MM.1S (cell line): ENCODE results near the gene FAF1.

ENCODE experiments used
- DNase-seq: peaks from one replicate; pipeline ENCODE4 v3.0.0-alpha.2; 2015
- H2AFZ ChIP-seq: fragments of 300-600 bp; sonication (generic); 2 replicates; pipeline ENCODE4 v1.6.0; 2016; ENCODE audit warnings: antibody characterized with exemption, low read length
- H3F3A ChIP-seq: fragments of 300-600 bp; sonication (generic); 2 replicates; pipeline ENCODE4 v1.6.1; 2016; ENCODE audit warnings: mild to moderate bottlenecking, antibody characterized with exemption, low read length, moderate library complexity, mixed read lengths; ENCODE audit not compliant: insufficient read depth
- H3K27ac ChIP-seq: fragments of 300-600 bp; sonication (generic); 2 replicates; pipeline ENCODE4 v1.5.1; 2016; ENCODE audit warnings: mild to moderate bottlenecking, low read length
- H3K27me3 ChIP-seq: fragments of 300-600 bp; sonication (generic); replicated peaks from 2 replicates; pipeline ENCODE4 v1.6.0; 2016; ENCODE audit warnings: low read length; ENCODE audit not compliant: insufficient read depth
- H3K36me3 ChIP-seq: fragments of 300-600 bp; sonication (generic); replicated peaks from 2 replicates; pipeline ENCODE4 v1.6.1; 2016; ENCODE audit warnings: mild to moderate bottlenecking, low read length, mixed read lengths; ENCODE audit not compliant: insufficient read depth
- H3K4me1 ChIP-seq: fragments of 300-600 bp; sonication (generic); 2 replicates; pipeline ENCODE4 v1.6.1; 2016; ENCODE audit warnings: low read length, mixed read lengths
- H3K4me2 ChIP-seq: fragments of 300-600 bp; sonication (generic); 2 replicates; pipeline ENCODE4 v1.6.0; 2016; ENCODE audit warnings: low read depth, low read length
- H3K4me3 ChIP-seq: fragments of 300-600 bp; sonication (generic); 2 replicates; pipeline ENCODE4 v1.5.1; 2016; ENCODE audit warnings: low read length, mixed read lengths
- H3K79me2 ChIP-seq: fragments of 300-600 bp; sonication (generic); 2 replicates; pipeline ENCODE4 v1.6.1; 2016; ENCODE audit warnings: mixed run types, low read length, mixed read lengths
- H3K9ac ChIP-seq: fragments of 300-600 bp; sonication (generic); 2 replicates; pipeline ENCODE4 v1.6.1; 2016; ENCODE audit warnings: low read length, mixed read lengths
- H3K9me2 ChIP-seq: fragments of 300-600 bp; sonication (generic); replicated peaks from 2 replicates; pipeline ENCODE4 v1.6.1; 2016; ENCODE audit warnings: mild to moderate bottlenecking, low read length, mixed read lengths; ENCODE audit not compliant: insufficient read depth
- H3K9me3 ChIP-seq: fragments of 300-600 bp; sonication (generic); replicated peaks from 2 replicates; pipeline ENCODE4 v1.6.1; 2016; ENCODE audit warnings: mild to moderate bottlenecking, low read length, mixed read lengths; ENCODE audit not compliant: insufficient read depth
- H4K20me1 ChIP-seq: fragments of 300-600 bp; sonication (generic); 2 replicates; pipeline ENCODE4 v1.6.1; 2016; ENCODE audit warnings: mild to moderate bottlenecking, low read length, moderate library complexity, mixed read lengths; ENCODE audit not compliant: insufficient read depth
- CTCF ChIP-seq: fragments of 300-600 bp; sonication (generic); IDR thresholded peaks from 2 replicates; pipeline ENCODE4 v1.5.1; 2016; ENCODE audit warnings: antibody characterized with exemption, low read length, mixed read lengths
- EZH2 ChIP-seq: fragments of 300-600 bp; sonication (generic); optimal IDR thresholded peaks from 2 replicates; pipeline ENCODE3; 2017; ENCODE audit warnings: low read depth, mild to moderate bottlenecking, antibody characterized with exemption, low read length, mixed read lengths
- EZH2phosphoT487 ChIP-seq: fragments of 300-600 bp; sonication (generic); IDR thresholded peaks from 2 replicates; pipeline ENCODE4 v1.6.1; 2018; ENCODE audit warnings: antibody characterized with exemption, low read length

FAF1 gene

GRCh38 chr1:50832167-50832566 is 127.9 kb downstream of the FAF1 start:
- H3K4me2 ChIP-seq = no peak overlapping the region
- H3K79me2 ChIP-seq = no peaks in the 10 kb centered on the region
- H2AFZ ChIP-seq = no peak overlapping the region
- no peaks in the 10 kb centered on the region for H3K9me3 ChIP-seq
- H3K36me3 ChIP-seq = no peaks in the 10 kb centered on the region
- H3F3A ChIP-seq = no peaks in the 10 kb centered on the region
- no peak overlapping the region for H3K27ac ChIP-seq
- H4K20me1 ChIP-seq = no peaks in the 10 kb centered on the region
- TF ChIP-seq EZH2 = no peak
- TF ChIP-seq CTCF = no peak
- no peak for TF ChIP-seq EZH2phosphoT487
- no peaks in the 10 kb centered on the region for H3K4me1 ChIP-seq
- H3K27me3 ChIP-seq = no peaks in the 10 kb centered on the region
- H3K9ac ChIP-seq = no peak overlapping the region
- no peaks in the 10 kb centered on the region for H3K9me2 ChIP-seq
- no peak overlapping the region for H3K4me3 ChIP-seq
- DNase-seq = no peak

DNA sequence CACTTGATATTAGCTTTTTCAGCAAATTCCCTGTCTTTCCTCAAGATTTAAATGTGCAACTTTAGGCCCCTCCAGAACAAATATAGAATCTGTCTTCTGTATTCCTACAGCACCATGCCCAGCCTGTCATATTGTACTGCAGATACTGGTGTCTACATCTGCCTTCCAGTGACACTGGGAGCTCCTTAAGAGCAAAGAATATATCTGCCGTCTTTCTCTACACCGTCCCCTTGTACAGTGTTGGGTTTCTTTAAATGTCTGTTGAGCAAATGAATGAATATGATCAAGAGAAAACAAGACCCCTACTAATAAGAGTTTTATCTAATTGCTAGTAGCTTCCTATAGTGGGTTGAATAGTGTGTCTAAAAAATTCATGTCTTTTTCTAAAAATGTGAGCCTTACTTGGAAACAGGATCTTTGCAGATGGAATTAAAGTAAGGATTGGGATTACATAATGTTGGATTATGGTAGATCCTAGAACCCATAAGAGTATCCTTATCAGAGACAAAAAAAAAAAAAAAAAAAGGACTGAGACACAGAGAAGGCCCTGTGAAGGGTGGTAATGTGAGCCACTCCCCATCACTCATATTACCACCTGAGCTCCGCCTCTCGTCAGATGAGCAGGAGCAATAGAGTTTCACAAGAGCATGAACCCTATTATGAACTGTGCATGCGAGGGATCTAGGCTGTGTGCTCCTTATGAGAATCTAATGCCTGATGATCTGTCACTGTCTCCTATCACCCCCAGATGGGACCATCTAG is 128.6 kb downstream of the FAF1 start:
- Histone ChIP-seq H3K4me3 (no peak overlapping the region), H3K36me3 (no peaks in the 10 kb centered on the region), H3K9me3 (no peaks in the 10 kb centered on the region), H3K79me2 (no peaks in the 10 kb centered on the region), H3K4me1 (no peaks in the 10 kb centered on the region), H3K27ac (no peak overlapping the region), H4K20me1 (no peaks in the 10 kb centered on the region), H3K9me2 (no peaks in the 10 kb centered on the region), H3K9ac (no peak overlapping the region), H2AFZ (no peak overlapping the region), H3K27me3 (no peaks in the 10 kb centered on the region), H3F3A (no peaks in the 10 kb centered on the region), H3K4me2 (no peak overlapping the region)
- DNase-seq = no peak
- TF ChIP-seq EZH2phosphoT487 (no peak), EZH2 (no peak), CTCF (no peak)

DNA sequence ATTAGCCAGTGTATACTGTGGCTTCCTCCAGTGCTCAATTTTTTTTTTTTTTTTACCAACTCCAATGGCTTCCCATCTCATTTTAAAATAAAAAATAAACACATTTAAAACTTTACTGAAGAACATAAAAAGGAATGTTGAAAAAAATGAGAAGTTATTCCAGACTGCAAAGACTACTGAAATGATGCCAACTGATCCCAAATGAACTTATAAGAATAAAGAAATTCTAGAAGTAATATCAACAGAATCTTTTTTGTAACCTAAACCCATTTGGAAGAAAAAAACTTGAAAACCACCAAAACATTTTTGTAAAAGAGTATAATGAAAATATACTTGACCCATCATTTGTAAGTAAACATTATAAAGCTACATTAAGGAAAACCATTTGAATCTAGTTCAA is 129.4 kb downstream of the FAF1 start:
- no peaks in the 10 kb centered on the region for H3K9me3 ChIP-seq
- no peaks in the 10 kb centered on the region for H3K79me2 ChIP-seq
- H3K27me3 ChIP-seq = no peaks in the 10 kb centered on the region
- no peaks in the 10 kb centered on the region for H3K9me2 ChIP-seq
- H4K20me1 ChIP-seq = no peaks in the 10 kb centered on the region
- no peak overlapping the region for H3K9ac ChIP-seq
- no peaks in the 10 kb centered on the region for H3K36me3 ChIP-seq
- no peak overlapping the region for H3K4me3 ChIP-seq
- no peaks in the 10 kb centered on the region for H3K4me1 ChIP-seq
- no peak overlapping the region for H3K4me2 ChIP-seq
- H2AFZ ChIP-seq = no peak overlapping the region
- no peak for TF ChIP-seq EZH2phosphoT487
- TF ChIP-seq EZH2 = no peak
- TF ChIP-seq CTCF = no peak
- H3F3A ChIP-seq = no peaks in the 10 kb centered on the region
- H3K27ac ChIP-seq = no peak overlapping the region
- DNase-seq = no peak
